ENCODE measurements around the gene TEX35. TPM values are rescaled to one million over a fixed set of nuclear protein-coding genes. Genes with fewer than 3 reads are reported as not detected.

The TEX35 gene

GRCh38 chr1:178571807-178572206, 58.9 kb downstream of the TEX35 start:
- DNase-seq (ENCODE audit: low spot score): no peak
- Histone ChIP-seq H2BK12ac (ENCODE audit: low read length) (no peak overlapping the region), H3K4me1 (ENCODE audit: control insufficient read depth in 2 of 2, insufficient read depth in 1 of 2, low read depth in 1 of 2, low read length in 2 of 2) (peaks cover 3 to 6% of the 10 kb centered on the region in 2 donors), H3K79me1 (ENCODE audit: low read depth, low read length) (no peaks in the 10 kb centered on the region), H4K91ac (ENCODE audit: low read depth, low read length, poor library complexity) (no peak overlapping the region), H2AFZ (ENCODE audit: low read length) (no peak overlapping the region), H2BK15ac (ENCODE audit: low read length) (no peak overlapping the region), H2BK5ac (ENCODE audit: low read length) (no peak overlapping the region), H3K23ac (ENCODE audit: low read depth, low read length, poor library complexity) (no peak overlapping the region), H3K27me3 (ENCODE audit: control insufficient read depth in 3 of 3, insufficient read depth in 3 of 3, low read depth in 1 of 3, low read length in 3 of 3) (no peaks in the 10 kb centered on the region), H2AK5ac (ENCODE audit: low read depth, low read length) (no peak overlapping the region), H3K14ac (ENCODE audit: low read length) (no peak overlapping the region), H3K18ac (ENCODE audit: low read length) (no peak overlapping the region), H4K8ac (ENCODE audit: low read depth, low read length) (no peak overlapping the region), H3K27ac (replicated peaks; ENCODE audit: low read length) (no peak overlapping the region), H3K9ac (ENCODE audit: low read depth, low read length, poor library complexity) (no peak overlapping the region), H3K4ac (ENCODE audit: low read length) (no peak overlapping the region), H3K36me3 (replicated peaks in 1 of 2; ENCODE audit: control insufficient read depth in 2 of 2, insufficient read depth in 2 of 2, low read length in 2 of 2) (no peaks in the 10 kb centered on the region), H3K9me3 (replicated peaks in 1 of 2; ENCODE audit: control insufficient read depth in 2 of 2, insufficient read depth in 1 of 2, low read depth in 1 of 2, low read length in 2 of 2) (no peaks in the 10 kb centered on the region), H2BK120ac (ENCODE audit: low read depth, low read length) (no peak overlapping the region), H3K4me3 (ENCODE audit: low read length in 2 of 2) (no peak overlapping the region), H3K4me2 (ENCODE audit: insufficient read depth, low read length, poor library complexity, severe bottlenecking) (no peak overlapping the region)
- WGBS, 2 donors (ENCODE audit: extremely low coverage in 2 of 2, insufficient read length in 2 of 2, insufficient replicate concordance in 1 of 2): no CpG with 5 or more reads among the region's 4 CpGs

Small RNA genes within 50 kb of the gene (small RNA-seq; reads per million reads assigned to genes)
- gene RF00017 (ENCODE audit: insufficient read depth) (not detected), gene RNA5SP69 (ENCODE audit: insufficient read depth) (not detected)

All from neuronal stem cell (in vitro differentiated cells).